ENCODE measurements around the gene CHMP2A. TPM values are rescaled to one million over a fixed set of nuclear protein-coding genes. Genes with fewer than 3 reads are reported as not detected.
A peak's percentile ranks its signal among the peaks of the same experiment; 100 is the strongest.

Gene CHMP2A
- total and polyA plus RNA-seq, 2 of the 13 experiments (the other 11 are each of a cell fraction or from before 2014, with no cell fraction given) = 49.7 to 55.0 TPM

- peak; percentile 58 for TF ChIP-seq E2F5 (CRISPR knock-in tag; conservative IDR thresholded peaks at IDR 0.05)
- no peak for TF ChIP-seq TBP (CRISPR knock-in tag; IDR thresholded peaks at IDR 0.05)
- TF ChIP-seq, protein P1, sequence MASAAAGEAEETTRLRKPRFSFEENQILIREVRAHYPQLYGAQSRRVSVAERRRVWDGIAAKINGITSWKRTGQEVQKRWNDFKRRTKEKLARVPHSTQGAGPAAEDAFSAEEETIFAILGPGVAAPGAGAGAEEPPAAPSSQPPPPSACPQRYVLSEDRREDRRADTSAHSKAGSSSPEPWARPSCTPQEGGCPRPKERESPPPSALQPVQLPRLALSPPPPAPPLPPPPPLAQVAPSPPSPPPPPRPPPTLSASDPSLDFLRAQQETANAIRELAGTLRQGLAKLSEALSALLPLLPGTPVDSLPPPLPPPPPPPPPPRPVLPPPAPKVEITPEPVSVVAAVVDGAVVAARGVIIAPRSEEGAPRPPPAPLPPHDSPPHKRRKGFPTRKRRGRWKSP (CRISPR knock-in tag; IDR thresholded peaks at IDR 0.05) = peak; percentile 85; the same call in 1 of the 2 replicates
- no peak for TF ChIP-seq CEBPB (IDR thresholded peaks at IDR 0.05; ENCODE audit: borderline replicate concordance, low read depth, low read length)
- TF ChIP-seq ZNF737 (CRISPR knock-in tag; IDR thresholded peaks at IDR 0.05; ENCODE audit: borderline replicate concordance) = no peak
- TF ChIP-seq, protein P2, sequence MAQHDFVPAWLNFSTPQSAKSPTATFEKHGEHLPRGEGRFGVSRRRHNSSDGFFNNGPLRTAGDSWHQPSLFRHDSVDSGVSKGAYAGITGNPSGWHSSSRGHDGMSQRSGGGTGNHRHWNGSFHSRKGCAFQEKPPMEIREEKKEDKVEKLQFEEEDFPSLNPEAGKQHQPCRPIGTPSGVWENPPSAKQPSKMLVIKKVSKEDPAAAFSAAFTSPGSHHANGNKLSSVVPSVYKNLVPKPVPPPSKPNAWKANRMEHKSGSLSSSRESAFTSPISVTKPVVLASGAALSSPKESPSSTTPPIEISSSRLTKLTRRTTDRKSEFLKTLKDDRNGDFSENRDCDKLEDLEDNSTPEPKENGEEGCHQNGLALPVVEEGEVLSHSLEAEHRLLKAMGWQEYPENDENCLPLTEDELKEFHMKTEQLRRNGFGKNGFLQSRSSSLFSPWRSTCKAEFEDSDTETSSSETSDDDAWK (CRISPR knock-in tag; IDR thresholded peaks at IDR 0.05) = no peak
- TF ChIP-seq JARID2 (CRISPR knock-in tag; IDR thresholded peaks at IDR 0.05; ENCODE audit: insufficient replicate concordance) = peak; percentile 36
- 0 out of 2 replicates have a peak, but pooled peaks have one; percentile 40 for TF ChIP-seq RFX5 (IDR thresholded peaks at IDR 0.05; ENCODE audit: low read depth, low read length)
- peak; percentile 89; the same call in 1 of the 2 replicates for TF ChIP-seq KDM5B (CRISPR knock-in tag; IDR thresholded peaks at IDR 0.05; ENCODE audit: borderline replicate concordance)
- peak; percentile 59 for TF ChIP-seq CCAR2 (optimal IDR thresholded peaks at IDR 0.05; ENCODE audit: low read depth, low read length)
- TF ChIP-seq PATZ1 (CRISPR knock-in tag; IDR thresholded peaks at IDR 0.05) = peak; percentile 76
- 0 out of 2 replicates have a peak, but pooled peaks have one; percentile 62 for TF ChIP-seq RNF2 (conservative IDR thresholded peaks at IDR 0.05; ENCODE audit: low read depth)
- TF ChIP-seq GTF3A (CRISPR knock-in tag; conservative IDR thresholded peaks at IDR 0.05) = peak; percentile 79; the same call in 1 of the 2 replicates
- peak; percentile 82 for TF ChIP-seq ZNF441 (CRISPR knock-in tag; IDR thresholded peaks at IDR 0.05; ENCODE audit: borderline replicate concordance)
- peak; percentile 84 for TF ChIP-seq RBM39 (IDR thresholded peaks at IDR 0.05; ENCODE audit: low read depth, low read length, poor library complexity, severe bottlenecking)
- TF ChIP-seq DPF2 (CRISPR knock-in tag; IDR thresholded peaks at IDR 0.05; ENCODE audit: borderline replicate concordance, low read depth) = no peak
- no peak for TF ChIP-seq ZEB1 (IDR thresholded peaks at IDR 0.05; ENCODE audit: insufficient replicate concordance, low read depth)
- TF ChIP-seq, protein P3, sequence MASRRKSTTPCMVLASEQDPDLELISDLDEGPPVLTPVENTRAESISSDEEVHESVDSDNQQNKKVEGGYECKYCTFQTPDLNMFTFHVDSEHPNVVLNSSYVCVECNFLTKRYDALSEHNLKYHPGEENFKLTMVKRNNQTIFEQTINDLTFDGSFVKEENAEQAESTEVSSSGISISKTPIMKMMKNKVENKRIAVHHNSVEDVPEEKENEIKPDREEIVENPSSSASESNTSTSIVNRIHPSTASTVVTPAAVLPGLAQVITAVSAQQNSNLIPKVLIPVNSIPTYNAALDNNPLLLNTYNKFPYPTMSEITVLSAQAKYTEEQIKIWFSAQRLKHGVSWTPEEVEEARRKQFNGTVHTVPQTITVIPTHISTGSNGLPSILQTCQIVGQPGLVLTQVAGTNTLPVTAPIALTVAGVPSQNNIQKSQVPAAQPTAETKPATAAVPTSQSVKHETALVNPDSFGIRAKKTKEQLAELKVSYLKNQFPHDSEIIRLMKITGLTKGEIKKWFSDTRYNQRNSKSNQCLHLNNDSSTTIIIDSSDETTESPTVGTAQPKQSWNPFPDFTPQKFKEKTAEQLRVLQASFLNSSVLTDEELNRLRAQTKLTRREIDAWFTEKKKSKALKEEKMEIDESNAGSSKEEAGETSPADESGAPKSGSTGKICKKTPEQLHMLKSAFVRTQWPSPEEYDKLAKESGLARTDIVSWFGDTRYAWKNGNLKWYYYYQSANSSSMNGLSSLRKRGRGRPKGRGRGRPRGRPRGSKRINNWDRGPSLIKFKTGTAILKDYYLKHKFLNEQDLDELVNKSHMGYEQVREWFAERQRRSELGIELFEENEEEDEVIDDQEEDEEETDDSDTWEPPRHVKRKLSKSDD (CRISPR knock-in tag; IDR thresholded peaks at IDR 0.05; ENCODE audit: low read depth) = peak; percentile 97
- peak; percentile 89; the same call in 1 of the 2 replicates for TF ChIP-seq KLF15 (CRISPR knock-in tag; IDR thresholded peaks at IDR 0.05; ENCODE audit: borderline replicate concordance)
These were observed 35.3 kb downstream of the CHMP2A start, which contains the start of gene ZBTB45 (continued) for GRCh38 chr19:58519355-58520256.
